ENCODE measurements around the gene PLA2G6.

PLA2G6 gene

DNA sequence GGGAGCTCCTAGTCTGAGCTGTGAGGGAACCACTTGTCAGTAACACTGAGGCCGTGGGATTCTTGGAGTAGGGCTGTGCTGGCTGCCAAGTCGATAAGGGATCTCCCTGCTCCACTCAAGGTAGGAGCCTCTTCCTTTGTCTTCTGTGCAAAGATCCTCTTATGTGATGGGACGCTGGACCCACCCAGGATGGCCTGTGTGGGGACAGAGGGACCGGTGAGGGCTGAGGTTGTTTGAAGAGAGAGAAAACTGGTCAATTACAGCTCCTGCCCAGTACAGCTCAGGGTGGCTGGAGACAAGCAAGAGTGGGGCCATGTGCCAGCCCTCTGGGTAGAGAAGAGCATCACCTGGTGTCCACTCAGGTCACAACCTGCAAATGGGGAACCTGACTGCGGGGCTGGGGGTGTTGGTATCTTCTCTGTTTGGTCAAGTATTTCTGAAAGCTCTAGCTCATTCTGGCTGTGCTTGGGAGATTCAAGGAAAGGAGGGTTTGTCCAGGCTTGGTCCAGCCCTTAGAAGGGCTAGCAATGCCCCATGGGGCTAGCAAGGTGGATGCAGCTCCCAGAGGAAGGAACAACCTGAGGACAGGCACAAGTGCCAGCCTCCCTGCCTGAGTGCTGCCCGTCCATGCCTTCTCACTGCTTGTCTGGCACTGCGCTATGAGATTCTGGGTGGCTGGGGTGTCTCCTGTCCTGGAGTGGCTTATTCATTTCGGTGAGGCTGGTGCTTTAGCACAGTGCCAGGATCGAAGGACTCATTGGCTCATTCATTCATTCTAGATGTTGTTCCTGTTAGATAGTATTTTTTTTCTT, 43.5 kb downstream of the PLA2G6 start:
- in situ Hi-C loops (cut with MboI; ENCODE audit: low sequenced_read_pairs, unreplicated experiment): no loop called here
- TF ChIP-seq, protein P1, sequence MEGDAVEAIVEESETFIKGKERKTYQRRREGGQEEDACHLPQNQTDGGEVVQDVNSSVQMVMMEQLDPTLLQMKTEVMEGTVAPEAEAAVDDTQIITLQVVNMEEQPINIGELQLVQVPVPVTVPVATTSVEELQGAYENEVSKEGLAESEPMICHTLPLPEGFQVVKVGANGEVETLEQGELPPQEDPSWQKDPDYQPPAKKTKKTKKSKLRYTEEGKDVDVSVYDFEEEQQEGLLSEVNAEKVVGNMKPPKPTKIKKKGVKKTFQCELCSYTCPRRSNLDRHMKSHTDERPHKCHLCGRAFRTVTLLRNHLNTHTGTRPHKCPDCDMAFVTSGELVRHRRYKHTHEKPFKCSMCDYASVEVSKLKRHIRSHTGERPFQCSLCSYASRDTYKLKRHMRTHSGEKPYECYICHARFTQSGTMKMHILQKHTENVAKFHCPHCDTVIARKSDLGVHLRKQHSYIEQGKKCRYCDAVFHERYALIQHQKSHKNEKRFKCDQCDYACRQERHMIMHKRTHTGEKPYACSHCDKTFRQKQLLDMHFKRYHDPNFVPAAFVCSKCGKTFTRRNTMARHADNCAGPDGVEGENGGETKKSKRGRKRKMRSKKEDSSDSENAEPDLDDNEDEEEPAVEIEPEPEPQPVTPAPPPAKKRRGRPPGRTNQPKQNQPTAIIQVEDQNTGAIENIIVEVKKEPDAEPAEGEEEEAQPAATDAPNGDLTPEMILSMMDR (IDR thresholded peaks at IDR 0.05; ENCODE audit: borderline replicate concordance, control extremely low read depth, extremely low read depth, insufficient read depth, missing control alignments): no peak
- no peak for DNase-seq (ENCODE audit: low spot score)

DNA sequence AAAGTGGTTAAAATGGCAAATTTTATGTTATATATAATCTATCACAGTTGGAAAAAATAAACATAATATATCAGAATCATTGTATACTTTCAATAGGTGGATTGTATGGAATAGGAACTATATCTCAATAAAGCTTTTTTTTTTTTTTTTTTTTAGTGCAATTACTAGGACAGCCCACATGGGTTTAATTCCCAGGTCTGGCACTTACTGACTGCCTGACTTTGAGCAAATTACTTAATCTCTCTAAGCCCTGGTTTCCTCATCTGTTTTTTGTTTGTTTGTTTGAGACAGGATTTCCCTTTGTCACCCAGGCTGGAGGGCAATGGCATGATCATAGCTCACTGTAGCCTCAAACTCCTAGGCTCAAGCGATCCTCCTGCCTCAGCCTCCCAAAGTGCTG, 45.0 kb downstream of the PLA2G6 start:
- TF ChIP-seq, protein P1 (IDR thresholded peaks at IDR 0.05; ENCODE audit: borderline replicate concordance, control extremely low read depth, extremely low read depth, insufficient read depth, missing control alignments): no peak
- in situ Hi-C loops (cut with MboI; ENCODE audit: low sequenced_read_pairs, unreplicated experiment): no loop called here
- DNase-seq (ENCODE audit: low spot score): no peak

DNA sequence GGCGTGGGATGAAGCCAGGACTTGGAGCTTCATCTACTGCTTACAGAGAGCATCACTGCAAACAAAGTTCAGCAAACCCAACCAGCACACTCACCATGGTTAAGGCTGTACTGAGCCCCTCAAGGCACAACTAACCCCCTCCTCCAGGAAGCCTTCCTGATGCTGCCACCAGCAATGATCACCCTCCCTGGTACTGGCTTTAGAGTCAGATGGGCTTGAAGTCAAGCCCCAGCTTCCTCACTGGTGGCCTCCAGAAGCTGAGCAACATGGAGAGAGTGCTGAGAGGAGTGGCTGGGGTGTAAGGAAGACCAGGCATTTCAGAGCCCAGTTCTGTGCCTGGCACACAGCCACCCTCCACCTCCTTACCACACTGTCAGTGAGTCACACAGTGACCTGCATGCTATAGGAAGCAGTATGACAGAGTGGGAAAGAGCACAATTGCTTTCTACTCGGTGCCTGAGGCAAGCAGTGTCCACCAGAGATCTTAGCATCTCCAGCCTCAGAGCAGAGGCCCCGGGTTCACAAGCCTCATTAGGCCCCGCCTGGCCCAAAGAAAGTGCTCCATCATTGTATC, 46.4 kb downstream of the PLA2G6 start:
- no peak for DNase-seq (ENCODE audit: low spot score)
- TF ChIP-seq, protein P1 (IDR thresholded peaks at IDR 0.05; ENCODE audit: borderline replicate concordance, control extremely low read depth, extremely low read depth, insufficient read depth, missing control alignments): no peak
- in situ Hi-C loops (cut with MboI; ENCODE audit: low sequenced_read_pairs, unreplicated experiment): no loop called here

DNA sequence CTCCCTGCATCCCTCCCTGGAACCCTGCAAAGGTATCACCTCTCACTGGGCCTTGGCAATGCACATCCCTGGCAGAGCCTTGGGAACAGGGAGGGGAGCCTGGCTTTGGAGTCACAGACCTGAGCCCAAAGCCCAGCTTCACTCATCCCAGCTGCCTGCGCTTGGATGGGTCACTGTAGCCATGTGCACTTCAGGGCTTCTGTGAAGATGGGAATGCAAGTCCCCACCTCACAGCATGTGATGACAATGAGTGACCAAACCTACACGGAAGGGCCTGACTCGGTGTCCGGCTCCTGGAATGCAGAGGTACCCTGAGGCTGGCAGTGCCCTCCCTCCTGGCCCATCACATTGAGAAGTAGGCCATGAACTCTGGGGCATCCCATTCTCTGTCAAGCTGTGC, 48.3 kb downstream of the PLA2G6 start:
- in situ Hi-C loops (cut with MboI; ENCODE audit: low sequenced_read_pairs, unreplicated experiment): no loop called here
- no peak for DNase-seq (ENCODE audit: low spot score)
- TF ChIP-seq, protein P1 (IDR thresholded peaks at IDR 0.05; ENCODE audit: borderline replicate concordance, control extremely low read depth, extremely low read depth, insufficient read depth, missing control alignments): no peak

DNA sequence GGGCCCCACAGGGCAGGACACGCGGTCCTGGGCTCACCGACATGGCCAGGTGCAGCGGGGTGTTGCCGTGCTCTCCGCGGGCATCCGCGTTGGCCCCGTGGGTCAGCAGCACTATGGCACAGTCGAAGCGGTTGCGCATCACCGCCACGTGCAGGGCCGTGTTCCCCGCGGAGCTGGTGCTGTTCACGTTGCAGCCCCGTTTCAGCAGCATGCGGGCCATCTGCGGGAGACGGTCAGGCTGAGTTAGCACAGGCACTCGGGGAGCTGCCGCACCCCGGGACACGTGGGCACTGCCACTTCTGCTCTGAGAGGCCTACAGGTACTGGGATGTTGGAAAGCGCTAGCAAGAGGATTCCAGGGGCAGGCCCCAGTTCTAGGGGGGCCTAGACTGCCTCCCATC, 48.8 kb downstream of the PLA2G6 start:
- TF ChIP-seq, protein P1 (IDR thresholded peaks at IDR 0.05; ENCODE audit: borderline replicate concordance, control extremely low read depth, extremely low read depth, insufficient read depth, missing control alignments): no peak
- in situ Hi-C loops (cut with MboI; ENCODE audit: low sequenced_read_pairs, unreplicated experiment): no loop called here
- no peak for DNase-seq (ENCODE audit: low spot score)

DNA sequence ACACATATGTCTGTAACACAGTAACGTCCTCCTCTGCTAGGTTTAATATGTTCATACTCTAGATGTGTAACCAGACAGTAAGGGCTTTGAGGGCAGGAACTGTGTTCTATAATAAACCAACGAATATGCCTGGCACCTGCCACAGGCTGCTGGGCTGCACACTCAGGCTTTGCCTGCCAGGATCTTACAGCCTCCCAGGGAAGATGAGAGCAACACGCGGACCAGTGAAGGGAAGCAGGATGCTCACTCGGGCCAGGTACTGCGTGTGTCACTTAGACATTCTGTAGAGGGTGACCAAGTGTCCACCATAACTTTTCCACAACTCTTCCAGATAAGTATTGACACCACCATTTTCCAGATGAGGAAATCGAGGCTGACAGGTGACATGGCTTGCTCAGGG, 49.5 kb downstream of the PLA2G6 start:
- TF ChIP-seq, protein P1 (IDR thresholded peaks at IDR 0.05; ENCODE audit: borderline replicate concordance, control extremely low read depth, extremely low read depth, insufficient read depth, missing control alignments): no peak
- no peak for DNase-seq (ENCODE audit: low spot score)
- in situ Hi-C loops (cut with MboI; ENCODE audit: low sequenced_read_pairs, unreplicated experiment): no loop called here
